HUES6 (cell line): ENCODE data around the gene ITPR1.

Experiments
- H3K27ac ChIP-seq: 2 replicates; pipeline ENCODE4 v1.7.0; 2013; ENCODE audit warnings: low read depth, mild to moderate bottlenecking, low read length, inconsistent platforms
- H3K27me3 ChIP-seq: 2 replicates; pipeline ENCODE4 v1.6.1; 2013; ENCODE audit warnings: low read length; ENCODE audit not compliant: control insufficient read depth, insufficient read depth
- H3K36me3 ChIP-seq: 2 replicates; pipeline ENCODE4 v1.6.1; 2013; ENCODE audit warnings: low read length; ENCODE audit not compliant: control insufficient read depth, insufficient read depth
- H3K4me1 ChIP-seq: 2 replicates; pipeline ENCODE4 v1.6.1; 2013; ENCODE audit warnings: low read length; ENCODE audit not compliant: control insufficient read depth, insufficient read depth
- H3K4me3 ChIP-seq: 2 replicates; pipeline ENCODE4 v1.5.1; 2013; ENCODE audit warnings: low read depth, low read length
- H3K9ac ChIP-seq: one replicate; pipeline ENCODE4 v1.6.1; 2013; ENCODE audit warnings: mild to moderate bottlenecking, low read length
- H3K9me3 ChIP-seq: 2 replicates; pipeline ENCODE4 v1.6.1; 2013; ENCODE audit warnings: low read depth, low read length; ENCODE audit not compliant: control insufficient read depth, insufficient read depth

ITPR1 gene

DNA sequence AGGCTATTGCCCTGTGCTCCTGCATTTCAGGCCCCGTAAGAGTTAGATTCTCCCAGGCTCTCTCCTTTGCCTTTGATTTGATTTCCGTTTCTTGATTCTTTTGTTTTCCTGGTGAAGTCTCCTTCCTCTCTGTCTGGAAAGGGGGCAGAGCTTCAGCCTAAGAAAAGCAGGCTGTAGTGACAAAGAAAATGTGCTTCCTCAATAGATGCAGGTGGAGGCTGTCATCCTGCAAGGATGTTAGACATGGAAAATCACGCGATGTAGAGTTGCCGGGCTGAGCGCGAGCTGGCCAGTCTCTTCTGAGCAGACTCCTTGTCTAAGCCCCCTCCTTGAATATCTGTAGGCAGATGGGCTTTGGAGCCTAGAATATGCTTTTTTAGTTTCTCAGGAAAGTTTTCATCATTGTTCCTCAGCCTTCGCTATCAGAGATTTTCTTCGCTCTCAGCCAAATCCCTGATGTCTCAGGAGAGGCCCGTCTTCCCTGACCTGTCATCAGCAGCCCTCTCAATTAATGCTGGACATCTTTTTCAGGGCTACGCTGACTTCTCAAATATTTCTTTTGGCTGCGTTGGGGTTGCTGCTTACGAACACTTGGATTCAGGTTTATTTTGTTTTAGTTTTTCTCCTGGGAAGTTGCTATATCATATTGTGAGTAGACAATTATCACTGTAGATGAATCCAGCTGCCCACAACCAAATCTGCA lies 163.6 kb downstream of the ITPR1 start:
- Histone ChIP-seq H3K36me3 (no peaks in the 10 kb centered on the region), H3K9ac (no peak overlapping the region), H3K9me3 (no peaks in the 10 kb centered on the region), H3K4me1 (no peaks in the 10 kb centered on the region), H3K27ac (no peak overlapping the region), H3K27me3 (no peaks in the 10 kb centered on the region), H3K4me3 (no peak overlapping the region)

DNA sequence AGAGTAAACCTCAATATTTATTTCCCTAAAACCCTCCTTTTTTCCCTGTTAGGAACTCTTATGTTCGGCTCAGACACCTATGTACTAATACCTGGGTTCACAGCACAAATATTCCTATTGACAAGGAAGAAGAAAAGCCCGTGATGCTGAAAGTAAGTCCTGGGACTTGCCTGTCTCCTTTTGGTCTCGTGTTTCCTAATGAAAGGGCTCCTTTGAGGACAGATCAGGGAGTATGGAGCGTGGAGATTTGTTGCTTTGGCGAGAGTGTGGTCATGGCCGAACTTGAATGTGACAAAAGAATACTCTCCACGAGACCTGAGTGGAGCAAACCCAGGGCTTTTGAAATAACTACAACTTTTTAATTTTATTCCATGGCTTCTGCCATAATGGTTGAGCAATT lies 167.8 kb downstream of the ITPR1 start:
- Histone ChIP-seq H3K4me3 (no peak overlapping the region), H3K4me1 (no peaks in the 10 kb centered on the region), H3K36me3 (no peaks in the 10 kb centered on the region), H3K27ac (no peak overlapping the region), H3K27me3 (no peaks in the 10 kb centered on the region), H3K9me3 (no peaks in the 10 kb centered on the region), H3K9ac (no peak overlapping the region)

DNA sequence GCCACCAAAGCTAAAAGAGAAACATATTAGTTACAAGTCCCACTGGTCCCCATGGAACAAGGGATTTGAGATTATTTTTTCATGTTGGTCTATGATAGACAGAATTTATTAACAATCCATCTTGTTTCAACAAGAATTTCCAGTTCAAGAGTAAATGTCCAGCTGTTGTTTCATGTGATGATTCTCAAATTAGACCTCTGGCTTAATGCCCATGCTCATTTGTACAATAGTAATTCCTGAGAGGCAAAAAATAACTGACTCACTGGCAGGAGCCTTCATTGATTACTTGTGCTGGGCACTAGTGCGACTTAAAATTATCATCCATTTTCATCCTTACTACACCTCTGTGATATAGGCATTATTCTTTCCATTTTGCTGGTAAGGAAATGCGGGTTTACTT lies 171.3 kb downstream of the ITPR1 start:
- Histone ChIP-seq H3K27ac (no peak overlapping the region), H3K36me3 (no peaks in the 10 kb centered on the region), H3K4me1 (no peaks in the 10 kb centered on the region), H3K9ac (no peak overlapping the region), H3K27me3 (no peaks in the 10 kb centered on the region), H3K4me3 (no peak overlapping the region), H3K9me3 (no peaks in the 10 kb centered on the region)

DNA sequence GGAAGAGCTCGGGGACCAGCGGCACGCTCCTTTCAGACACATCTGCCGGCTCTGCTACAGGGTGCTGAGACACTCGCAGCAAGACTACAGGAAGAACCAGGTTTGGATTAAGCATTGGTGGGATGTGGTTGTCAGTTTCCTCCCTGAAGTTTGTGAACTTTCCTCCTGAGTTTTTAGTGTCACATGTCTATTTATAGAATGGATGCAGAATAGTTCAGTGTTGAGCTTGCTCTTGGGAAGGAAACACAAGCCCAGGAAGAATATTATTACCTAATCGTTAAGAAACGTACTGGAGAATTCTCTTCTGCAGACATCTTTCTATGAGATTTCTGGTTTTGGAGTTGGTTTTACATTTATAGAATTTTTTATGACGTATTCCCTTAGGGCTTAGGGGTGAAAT lies 172.0 kb downstream of the ITPR1 start:
- Histone ChIP-seq H3K9ac (no peak overlapping the region), H3K36me3 (no peaks in the 10 kb centered on the region), H3K27ac (no peak overlapping the region)

DNA sequence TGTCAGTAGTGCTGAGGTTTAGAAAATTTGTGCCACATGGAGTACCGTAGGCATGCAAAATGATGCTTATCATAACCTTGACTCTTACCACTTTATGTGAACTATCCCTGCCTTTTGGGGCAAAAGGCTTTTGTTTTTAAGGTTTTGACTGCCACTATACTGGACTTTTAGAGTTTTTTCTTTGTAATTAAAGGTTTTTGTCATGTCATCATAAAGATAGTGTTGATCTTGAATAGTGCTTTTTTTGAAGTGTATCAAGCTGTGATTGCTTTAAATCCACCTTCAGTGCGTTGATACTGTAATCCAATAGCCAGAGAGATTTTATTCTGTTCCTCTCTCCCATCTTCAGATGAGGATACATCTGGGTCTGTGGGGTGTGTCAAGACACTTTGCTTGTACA lies 172.9 kb downstream of the ITPR1 start:
- H3K9ac ChIP-seq: no peak overlapping the region
- no peak overlapping the region for H3K27ac ChIP-seq
- H3K4me1 ChIP-seq: no peaks in the 10 kb centered on the region
- H3K4me3 ChIP-seq: no peak overlapping the region
- H3K27me3 ChIP-seq: no peaks in the 10 kb centered on the region
- 0 out of 2 replicates have a peak, but pooled peaks cover 2% of the 10 kb centered on the region for H3K36me3 ChIP-seq
- no peaks in the 10 kb centered on the region for H3K9me3 ChIP-seq

More for the DNA sequence above, 172.0 kb downstream of the ITPR1 start:
- Histone ChIP-seq H3K4me3 (no peak overlapping the region), H3K4me1 (no peaks in the 10 kb centered on the region), H3K9me3 (no peaks in the 10 kb centered on the region), H3K27me3 (no peaks in the 10 kb centered on the region)

DNA sequence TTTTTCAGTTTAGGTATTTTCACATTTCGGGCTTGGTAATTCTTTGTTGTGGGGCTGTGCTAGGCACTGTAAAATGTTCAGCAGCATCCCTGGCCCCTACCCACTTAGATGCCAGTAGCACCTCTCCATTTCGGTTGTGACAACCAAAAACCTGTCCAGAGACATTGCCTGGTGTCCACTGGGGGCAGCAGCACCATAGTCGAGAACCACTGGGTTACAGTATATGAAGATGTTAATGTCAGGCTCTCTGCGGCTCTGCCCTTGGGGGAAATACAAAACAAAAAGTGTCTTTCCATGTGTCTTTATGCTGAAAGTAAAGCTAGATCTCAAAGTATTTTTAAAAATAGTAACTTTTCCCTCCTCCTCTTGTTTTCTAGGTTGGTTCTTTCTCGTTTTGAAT lies 177.2 kb downstream of the ITPR1 start:
- no peak overlapping the region for H3K27ac ChIP-seq
- H3K27me3 ChIP-seq: no peaks in the 10 kb centered on the region
- 0 out of 2 replicates have a peak, but pooled peaks cover 3% of the 10 kb centered on the region for H3K36me3 ChIP-seq
- H3K9ac ChIP-seq: no peak overlapping the region
- H3K9me3 ChIP-seq: no peaks in the 10 kb centered on the region
- H3K4me3 ChIP-seq: no peak overlapping the region
- H3K4me1 ChIP-seq: no peaks in the 10 kb centered on the region

DNA sequence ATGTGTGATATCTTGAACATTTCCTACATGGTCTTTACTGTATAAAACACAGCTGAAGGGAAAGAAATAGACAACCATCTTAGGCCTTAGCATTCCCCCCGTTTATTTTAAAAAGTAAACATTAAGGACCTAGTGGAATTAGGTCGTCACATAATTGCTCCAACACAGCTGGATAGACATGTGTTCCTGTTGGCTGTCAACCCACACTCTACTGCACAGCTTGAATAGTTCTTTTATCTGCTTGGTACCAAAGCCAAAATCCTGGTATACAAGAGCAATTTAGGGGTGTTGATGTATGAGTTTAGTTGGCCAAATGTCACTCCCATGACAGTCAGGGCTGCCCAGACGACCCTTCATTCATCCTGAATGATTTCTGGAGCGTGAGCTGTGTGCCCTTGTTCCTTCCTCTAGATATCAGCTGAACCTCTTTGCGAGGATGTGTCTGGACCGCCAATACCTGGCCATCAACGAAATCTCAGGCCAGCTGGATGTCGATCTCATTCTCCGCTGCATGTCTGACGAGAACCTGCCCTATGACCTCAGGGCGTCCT lies 179.7 kb downstream of the ITPR1 start:
- no peak overlapping the region for H3K27ac ChIP-seq
- H3K4me3 ChIP-seq: no peak overlapping the region
- H3K9me3 ChIP-seq: no peaks in the 10 kb centered on the region
- no peak overlapping the region for H3K9ac ChIP-seq
- H3K4me1 ChIP-seq: no peaks in the 10 kb centered on the region
- no peaks in the 10 kb centered on the region for H3K27me3 ChIP-seq
- 0 out of 2 replicates have a peak, but pooled peaks cover 3% of the 10 kb centered on the region for H3K36me3 ChIP-seq

DNA sequence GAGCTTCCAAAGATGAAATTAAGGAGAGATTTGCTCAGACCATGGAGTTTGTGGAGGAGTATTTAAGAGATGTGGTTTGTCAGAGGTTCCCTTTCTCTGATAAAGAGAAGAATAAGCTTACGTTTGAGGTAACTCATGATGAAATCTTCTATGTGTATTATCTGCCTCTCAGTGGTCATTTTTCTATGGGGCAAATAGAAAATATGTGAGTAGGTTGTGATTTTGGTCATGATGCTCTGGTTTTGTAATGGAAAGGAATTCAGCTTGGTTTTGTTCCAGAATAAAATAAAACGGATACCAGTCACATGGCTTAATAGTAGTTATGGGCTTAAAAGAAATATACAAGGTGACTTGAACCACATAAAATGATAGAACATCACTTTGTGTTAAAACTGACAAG lies 181.1 kb downstream of the ITPR1 start:
- no peak overlapping the region for H3K27ac ChIP-seq
- H3K4me1 ChIP-seq: no peaks in the 10 kb centered on the region
- H3K4me3 ChIP-seq: no peak overlapping the region
- H3K9ac ChIP-seq: no peak overlapping the region
- H3K9me3 ChIP-seq: no peaks in the 10 kb centered on the region
- H3K27me3 ChIP-seq: no peaks in the 10 kb centered on the region
- H3K36me3 ChIP-seq: 0 out of 2 replicates have a peak, but pooled peaks cover 3% of the 10 kb centered on the region

DNA sequence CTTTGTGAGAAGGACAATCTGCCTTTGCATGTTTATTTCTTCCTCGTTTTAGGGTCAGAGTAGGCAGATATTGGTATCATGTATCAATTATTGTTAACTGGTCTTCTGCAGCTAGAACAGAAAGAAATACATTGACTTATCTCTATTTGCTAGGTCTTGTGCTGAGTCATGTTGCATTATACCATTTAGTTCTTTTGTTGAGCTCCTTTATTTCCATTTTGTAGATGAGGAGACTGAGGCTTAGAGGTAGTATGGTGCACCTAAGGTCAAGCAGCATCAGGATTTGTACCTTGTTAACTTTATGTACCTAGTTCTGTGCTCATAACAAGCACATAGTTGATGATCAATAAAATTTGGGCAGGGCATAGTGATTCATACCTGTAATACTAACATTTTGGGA lies 182.6 kb downstream of the ITPR1 start:
- Histone ChIP-seq H3K9me3 (no peaks in the 10 kb centered on the region), H3K36me3 (0 out of 2 replicates have a peak, but pooled peaks cover 3% of the 10 kb centered on the region), H3K4me1 (no peaks in the 10 kb centered on the region)

DNA sequence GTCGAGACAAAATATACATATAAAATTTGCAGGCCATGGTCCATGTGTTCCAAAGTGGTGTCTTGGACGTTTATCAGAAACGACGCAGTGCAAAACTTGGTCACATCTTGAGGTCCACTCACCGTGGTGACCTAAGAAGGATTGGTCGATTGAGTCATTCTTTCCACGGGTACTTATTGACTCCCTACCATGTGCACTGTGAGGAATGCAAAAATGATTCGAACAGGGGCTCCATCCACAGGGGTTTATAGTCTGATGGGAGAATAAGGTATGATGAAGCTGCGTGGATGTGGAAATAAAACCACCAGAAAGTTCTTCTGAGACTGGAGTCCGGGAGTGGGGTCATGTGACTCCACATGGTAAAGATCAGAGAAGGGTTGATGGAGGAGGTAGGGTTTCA lies 185.2 kb downstream of the ITPR1 start:
- Histone ChIP-seq H3K27me3 (no peaks in the 10 kb centered on the region), H3K4me3 (no peak overlapping the region), H3K4me1 (0 out of 2 replicates have a peak, but pooled peaks cover 3% of the 10 kb centered on the region), H3K27ac (no peak overlapping the region), H3K9ac (no peak overlapping the region), H3K36me3 (no peaks in the 10 kb centered on the region), H3K9me3 (no peaks in the 10 kb centered on the region)

More for the DNA sequence above, 182.6 kb downstream of the ITPR1 start:
- H3K27ac ChIP-seq: no peak overlapping the region
- no peak overlapping the region for H3K9ac ChIP-seq
- H3K4me3 ChIP-seq: no peak overlapping the region
- H3K27me3 ChIP-seq: no peaks in the 10 kb centered on the region

DNA sequence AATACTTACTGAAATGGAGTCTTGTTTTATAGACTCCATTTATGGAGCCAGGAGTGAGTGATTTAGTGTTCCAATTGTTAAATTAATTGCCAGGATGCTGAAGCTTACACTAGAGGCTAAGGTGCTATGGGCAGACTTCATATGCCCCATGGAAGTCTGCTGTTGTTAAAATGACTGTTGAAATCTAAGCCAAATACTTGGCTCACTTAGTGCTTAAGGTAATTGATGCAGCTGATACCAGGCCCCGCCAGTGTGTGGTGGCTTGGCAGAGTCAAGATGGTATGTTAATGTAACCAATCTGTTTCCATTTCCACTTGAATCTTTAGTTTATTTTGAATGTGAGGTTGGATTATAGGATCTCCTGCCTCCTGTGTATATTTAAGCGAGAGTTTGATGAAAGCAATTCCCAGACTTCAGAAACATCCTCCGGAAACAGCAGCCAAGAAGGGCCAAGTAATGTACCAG lies 187.1 kb downstream of the ITPR1 start:
- no peaks in the 10 kb centered on the region for H3K27me3 ChIP-seq
- H3K27ac ChIP-seq: no peak overlapping the region
- H3K4me1 ChIP-seq: 0 out of 2 replicates have a peak, but pooled peaks cover 3% of the 10 kb centered on the region
- H3K9ac ChIP-seq: no peak overlapping the region
- no peak overlapping the region for H3K4me3 ChIP-seq
- H3K36me3 ChIP-seq: no peaks in the 10 kb centered on the region; the same call in 1 of the 2 replicates
- no peaks in the 10 kb centered on the region for H3K9me3 ChIP-seq
